Measurements from ENCODE around the gene ORAI3. TPM values are rescaled to one million over a fixed set of nuclear protein-coding genes. Genes with fewer than 3 reads are reported as not detected.

Gene ORAI3
- total and polyA plus RNA-seq, 2 of the 13 experiments (the other 11 are each of a cell fraction or from before 2014, with no cell fraction given), result 11.4 to 32.0 TPM

DNA sequence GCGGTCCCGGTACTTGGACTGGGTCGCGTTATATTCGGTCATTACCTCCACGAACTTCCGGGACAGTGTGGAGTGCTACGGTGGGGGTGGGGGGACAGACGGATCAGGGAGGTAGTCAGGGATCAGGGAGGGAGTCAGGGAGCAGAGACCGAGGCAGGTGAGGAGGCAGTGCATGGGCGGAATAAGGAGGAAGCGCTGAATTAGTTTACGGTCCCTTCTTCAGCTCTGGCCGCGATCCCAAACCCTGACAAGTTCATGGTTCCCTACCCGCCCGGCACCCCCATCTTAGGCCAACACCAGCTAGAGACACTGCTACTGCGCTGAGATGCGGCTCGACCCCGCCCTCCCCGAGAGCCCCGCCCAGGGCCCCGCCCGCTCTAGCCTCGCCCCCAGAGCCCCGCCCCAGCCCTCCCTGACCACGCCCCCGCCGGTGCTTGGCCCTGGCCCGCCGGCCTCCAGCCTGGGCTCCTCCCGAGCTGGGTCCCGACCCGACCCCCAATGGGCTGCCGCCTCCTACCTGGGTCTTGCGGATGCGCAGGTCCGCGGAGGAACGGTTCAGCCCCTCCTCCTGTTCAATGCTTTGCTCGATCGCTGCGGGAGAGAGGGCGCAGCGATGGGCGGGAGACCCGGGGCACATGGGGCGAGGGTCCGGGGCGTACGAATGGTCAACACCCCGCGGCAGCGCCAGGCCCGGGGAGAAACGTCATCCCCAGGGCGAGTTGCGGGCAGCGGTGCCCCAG lies 48.3 kb downstream of the ORAI3 start (continued):
- TF ChIP-seq, protein P1, sequence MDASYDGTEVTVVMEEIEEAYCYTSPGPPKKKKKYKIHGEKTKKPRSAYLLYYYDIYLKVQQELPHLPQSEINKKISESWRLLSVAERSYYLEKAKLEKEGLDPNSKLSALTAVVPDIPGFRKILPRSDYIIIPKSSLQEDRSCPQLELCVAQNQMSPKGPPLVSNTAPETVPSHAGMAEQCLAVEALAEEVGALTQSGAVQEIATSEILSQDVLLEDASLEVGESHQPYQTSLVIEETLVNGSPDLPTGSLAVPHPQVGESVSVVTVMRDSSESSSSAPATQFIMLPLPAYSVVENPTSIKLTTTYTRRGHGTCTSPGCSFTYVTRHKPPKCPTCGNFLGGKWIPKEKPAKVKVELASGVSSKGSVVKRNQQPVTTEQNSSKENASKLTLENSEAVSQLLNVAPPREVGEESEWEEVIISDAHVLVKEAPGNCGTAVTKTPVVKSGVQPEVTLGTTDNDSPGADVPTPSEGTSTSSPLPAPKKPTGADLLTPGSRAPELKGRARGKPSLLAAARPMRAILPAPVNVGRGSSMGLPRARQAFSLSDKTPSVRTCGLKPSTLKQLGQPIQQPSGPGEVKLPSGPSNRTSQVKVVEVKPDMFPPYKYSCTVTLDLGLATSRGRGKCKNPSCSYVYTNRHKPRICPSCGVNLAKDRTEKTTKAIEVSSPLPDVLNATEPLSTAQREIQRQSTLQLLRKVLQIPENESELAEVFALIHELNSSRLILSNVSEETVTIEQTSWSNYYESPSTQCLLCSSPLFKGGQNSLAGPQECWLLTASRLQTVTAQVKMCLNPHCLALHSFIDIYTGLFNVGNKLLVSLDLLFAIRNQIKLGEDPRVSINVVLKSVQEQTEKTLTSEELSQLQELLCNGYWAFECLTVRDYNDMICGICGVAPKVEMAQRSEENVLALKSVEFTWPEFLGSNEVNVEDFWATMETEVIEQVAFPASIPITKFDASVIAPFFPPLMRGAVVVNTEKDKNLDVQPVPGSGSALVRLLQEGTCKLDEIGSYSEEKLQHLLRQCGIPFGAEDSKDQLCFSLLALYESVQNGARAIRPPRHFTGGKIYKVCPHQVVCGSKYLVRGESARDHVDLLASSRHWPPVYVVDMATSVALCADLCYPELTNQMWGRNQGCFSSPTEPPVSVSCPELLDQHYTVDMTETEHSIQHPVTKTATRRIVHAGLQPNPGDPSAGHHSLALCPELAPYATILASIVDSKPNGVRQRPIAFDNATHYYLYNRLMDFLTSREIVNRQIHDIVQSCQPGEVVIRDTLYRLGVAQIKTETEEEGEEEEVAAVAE (CRISPR knock-in tag; IDR thresholded peaks at IDR 0.05; ENCODE audit: borderline replicate concordance), result 0 out of 2 replicates have a peak, but pooled peaks have one; percentile 81
- TF ChIP-seq, protein P2, sequence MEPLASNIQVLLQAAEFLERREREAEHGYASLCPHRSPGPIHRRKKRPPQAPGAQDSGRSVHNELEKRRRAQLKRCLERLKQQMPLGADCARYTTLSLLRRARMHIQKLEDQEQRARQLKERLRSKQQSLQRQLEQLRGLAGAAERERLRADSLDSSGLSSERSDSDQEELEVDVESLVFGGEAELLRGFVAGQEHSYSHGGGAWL (CRISPR knock-in tag; IDR thresholded peaks at IDR 0.05), result peak; percentile 60; the same call in 1 of the 2 replicates
- TF ChIP-seq, protein P3, sequence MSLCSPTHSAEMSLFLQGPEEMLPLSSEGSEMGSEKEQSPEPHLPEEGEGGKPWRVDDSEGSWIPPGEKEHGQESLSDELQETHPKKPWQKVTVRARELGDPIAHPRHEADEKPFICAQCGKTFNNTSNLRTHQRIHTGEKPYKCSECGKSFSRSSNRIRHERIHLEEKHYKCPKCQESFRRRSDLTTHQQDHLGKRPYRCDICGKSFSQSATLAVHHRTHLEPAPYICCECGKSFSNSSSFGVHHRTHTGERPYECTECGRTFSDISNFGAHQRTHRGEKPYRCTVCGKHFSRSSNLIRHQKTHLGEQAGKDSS (CRISPR knock-in tag; IDR thresholded peaks at IDR 0.05; ENCODE audit: borderline replicate concordance, low read depth), result no peak
- TF ChIP-seq ATRX (CRISPR knock-in tag; IDR thresholded peaks at IDR 0.05; ENCODE audit: borderline replicate concordance) (no peak), MAFF (IDR thresholded peaks at IDR 0.05; ENCODE audit: low read depth, low read length) (no peak), HCFC1 (IDR thresholded peaks at IDR 0.05; ENCODE audit: low read depth, low read length) (no peak), KLF9 (CRISPR knock-in tag; IDR thresholded peaks at IDR 0.05; ENCODE audit: low read depth) (no peak), ZNF446 (CRISPR knock-in tag; IDR thresholded peaks at IDR 0.05) (no peak), ZNF547 (CRISPR knock-in tag; IDR thresholded peaks at IDR 0.05) (no peak), FOXO1 (CRISPR knock-in tag; IDR thresholded peaks at IDR 0.05) (peak; percentile 75), ISX (CRISPR knock-in tag; conservative IDR thresholded peaks at IDR 0.05) (no peak; the same call in 1 of the 2 replicates)
- TF ChIP-seq, protein P4, sequence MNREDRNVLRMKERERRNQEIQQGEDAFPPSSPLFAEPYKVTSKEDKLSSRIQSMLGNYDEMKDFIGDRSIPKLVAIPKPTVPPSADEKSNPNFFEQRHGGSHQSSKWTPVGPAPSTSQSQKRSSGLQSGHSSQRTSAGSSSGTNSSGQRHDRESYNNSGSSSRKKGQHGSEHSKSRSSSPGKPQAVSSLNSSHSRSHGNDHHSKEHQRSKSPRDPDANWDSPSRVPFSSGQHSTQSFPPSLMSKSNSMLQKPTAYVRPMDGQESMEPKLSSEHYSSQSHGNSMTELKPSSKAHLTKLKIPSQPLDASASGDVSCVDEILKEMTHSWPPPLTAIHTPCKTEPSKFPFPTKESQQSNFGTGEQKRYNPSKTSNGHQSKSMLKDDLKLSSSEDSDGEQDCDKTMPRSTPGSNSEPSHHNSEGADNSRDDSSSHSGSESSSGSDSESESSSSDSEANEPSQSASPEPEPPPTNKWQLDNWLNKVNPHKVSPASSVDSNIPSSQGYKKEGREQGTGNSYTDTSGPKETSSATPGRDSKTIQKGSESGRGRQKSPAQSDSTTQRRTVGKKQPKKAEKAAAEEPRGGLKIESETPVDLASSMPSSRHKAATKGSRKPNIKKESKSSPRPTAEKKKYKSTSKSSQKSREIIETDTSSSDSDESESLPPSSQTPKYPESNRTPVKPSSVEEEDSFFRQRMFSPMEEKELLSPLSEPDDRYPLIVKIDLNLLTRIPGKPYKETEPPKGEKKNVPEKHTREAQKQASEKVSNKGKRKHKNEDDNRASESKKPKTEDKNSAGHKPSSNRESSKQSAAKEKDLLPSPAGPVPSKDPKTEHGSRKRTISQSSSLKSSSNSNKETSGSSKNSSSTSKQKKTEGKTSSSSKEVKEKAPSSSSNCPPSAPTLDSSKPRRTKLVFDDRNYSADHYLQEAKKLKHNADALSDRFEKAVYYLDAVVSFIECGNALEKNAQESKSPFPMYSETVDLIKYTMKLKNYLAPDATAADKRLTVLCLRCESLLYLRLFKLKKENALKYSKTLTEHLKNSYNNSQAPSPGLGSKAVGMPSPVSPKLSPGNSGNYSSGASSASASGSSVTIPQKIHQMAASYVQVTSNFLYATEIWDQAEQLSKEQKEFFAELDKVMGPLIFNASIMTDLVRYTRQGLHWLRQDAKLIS (CRISPR knock-in tag; IDR thresholded peaks at IDR 0.05), result 0 out of 2 replicates have a peak, but pooled peaks have one; percentile 22
- TF ChIP-seq, protein P5, sequence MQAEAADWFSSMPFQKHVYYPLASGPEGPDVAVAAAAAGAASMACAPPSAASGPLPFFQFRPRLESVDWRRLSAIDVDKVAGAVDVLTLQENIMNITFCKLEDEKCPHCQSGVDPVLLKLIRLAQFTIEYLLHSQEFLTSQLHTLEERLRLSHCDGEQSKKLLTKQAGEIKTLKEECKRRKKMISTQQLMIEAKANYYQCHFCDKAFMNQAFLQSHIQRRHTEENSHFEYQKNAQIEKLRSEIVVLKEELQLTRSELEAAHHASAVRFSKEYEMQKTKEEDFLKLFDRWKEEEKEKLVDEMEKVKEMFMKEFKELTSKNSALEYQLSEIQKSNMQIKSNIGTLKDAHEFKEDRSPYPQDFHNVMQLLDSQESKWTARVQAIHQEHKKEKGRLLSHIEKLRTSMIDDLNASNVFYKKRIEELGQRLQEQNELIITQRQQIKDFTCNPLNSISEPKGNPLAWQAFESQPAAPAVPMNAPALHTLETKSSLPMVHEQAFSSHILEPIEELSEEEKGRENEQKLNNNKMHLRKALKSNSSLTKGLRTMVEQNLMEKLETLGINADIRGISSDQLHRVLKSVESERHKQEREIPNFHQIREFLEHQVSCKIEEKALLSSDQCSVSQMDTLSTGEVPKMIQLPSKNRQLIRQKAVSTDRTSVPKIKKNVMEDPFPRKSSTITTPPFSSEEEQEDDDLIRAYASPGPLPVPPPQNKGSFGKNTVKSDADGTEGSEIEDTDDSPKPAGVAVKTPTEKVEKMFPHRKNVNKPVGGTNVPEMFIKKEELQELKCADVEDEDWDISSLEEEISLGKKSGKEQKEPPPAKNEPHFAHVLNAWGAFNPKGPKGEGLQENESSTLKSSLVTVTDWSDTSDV (CRISPR knock-in tag; IDR thresholded peaks at IDR 0.05), result peak; percentile 73; the same call in 1 of the 2 replicates
- TF ChIP-seq, protein P6, sequence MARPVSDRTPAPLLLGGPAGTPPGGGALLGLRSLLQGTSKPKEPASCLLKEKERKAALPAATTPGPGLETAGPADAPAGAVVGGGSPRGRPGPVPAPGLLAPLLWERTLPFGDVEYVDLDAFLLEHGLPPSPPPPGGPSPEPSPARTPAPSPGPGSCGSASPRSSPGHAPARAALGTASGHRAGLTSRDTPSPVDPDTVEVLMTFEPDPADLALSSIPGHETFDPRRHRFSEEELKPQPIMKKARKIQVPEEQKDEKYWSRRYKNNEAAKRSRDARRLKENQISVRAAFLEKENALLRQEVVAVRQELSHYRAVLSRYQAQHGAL (CRISPR knock-in tag; IDR thresholded peaks at IDR 0.05; ENCODE audit: not compliant biosample characterization), result peak; percentile 59
- TF ChIP-seq, protein P7, sequence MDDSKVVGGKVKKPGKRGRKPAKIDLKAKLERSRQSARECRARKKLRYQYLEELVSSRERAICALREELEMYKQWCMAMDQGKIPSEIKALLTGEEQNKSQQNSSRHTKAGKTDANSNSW (CRISPR knock-in tag; IDR thresholded peaks at IDR 0.05; ENCODE audit: borderline replicate concordance), result no peak
